ENCODE results near the gene EGFL6. TPM values are rescaled to one million over a fixed set of nuclear protein-coding genes. Genes with fewer than 3 reads are reported as not detected.

Gene EGFL6
- total and polyA plus RNA-seq, 10 of the 15 experiments (the other 5 are each of a cell fraction or from before 2014, with no cell fraction given), result 0.03 TPM; not detected in 9

DNA sequence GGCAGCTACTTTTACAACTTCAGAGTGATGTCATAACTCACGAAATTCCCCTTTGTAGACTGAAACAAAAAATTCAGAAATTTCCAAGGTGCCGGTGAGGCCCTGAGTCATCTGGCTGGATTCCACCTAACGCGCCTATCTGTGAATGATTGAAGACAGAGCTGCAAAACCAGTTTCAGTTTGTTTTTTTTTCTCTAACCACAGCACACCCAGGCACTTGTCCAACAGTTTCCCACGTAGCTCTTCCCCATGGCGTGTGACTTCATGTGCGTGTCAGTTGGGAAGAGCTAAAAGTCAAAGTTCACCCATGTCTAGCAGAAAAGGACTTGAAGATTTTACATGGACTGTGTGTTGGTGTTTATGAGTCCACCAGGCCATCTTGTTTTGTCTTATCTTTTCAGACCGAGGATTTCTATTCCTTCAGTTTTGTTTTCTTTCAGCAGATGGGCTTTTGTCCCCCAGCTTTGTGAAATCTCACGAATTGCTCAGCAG is 99.9 kb downstream of the EGFL6 start:
- peak overlapping the region; percentile 58 for H3K9ac ChIP-seq (ENCODE audit: control insufficient read depth, insufficient read depth, low read length)
- in situ Hi-C loops (cut with MboI), result loop anchor here (25.0 kb wide), 1 partner anchor 707 kb away; no protein-coding TSS in a partner anchor
- CTCF ChIA-PET, result interaction anchor here (0.5 to 2.8 kb wide), 14 partner anchors 19 to 624 kb away, joined by 3 to 21 read pairs (median 4); partner anchors contain the start of genes OFD1, RAB9A and TRAPPC2
- no TSS peak for BruUV-seq (replicated peaks)
- peak overlapping the region; percentile 72 for H3K4me2 ChIP-seq (ENCODE audit: control insufficient read depth, insufficient read depth)
- POLR2A ChIA-PET, result interaction anchor here (0.9 to 4.9 kb wide), 9 partner anchors 16 to 359 kb away, joined by 3 to 49 read pairs (median 8); partner anchors contain the start of genes OFD1, RAB9A and TRAPPC2
- FAIRE-seq, result peak; percentile 94
- DNase-seq (ENCODE audit: low read depth, low spot score), result peak; percentile 89
- H2AFZ ChIP-seq (ENCODE audit: control insufficient read depth, low read depth, low read length), result peak overlapping the region; percentile 49
- 1% methylated on average over 9 of the region's 9 CpGs for WGBS (ENCODE audit: insufficient coverage, insufficient replicate concordance, low lambda C conversion rate, missing lambda C conversion rate)
- no peaks in the 10 kb centered on the region for H3K9me3 ChIP-seq (replicated peaks; ENCODE audit: control insufficient read depth, insufficient read depth, low read length)
- peaks cover 37% of the 10 kb centered on the region for H3K4me1 ChIP-seq (ENCODE audit: control insufficient read depth, insufficient read depth, low read length)
- H3K36me3 ChIP-seq (ENCODE audit: control insufficient read depth in 2 of 2, insufficient read depth in 2 of 2, low read length in 1 of 2), result no peaks in the 10 kb centered on the region
- SMC1A ChIA-PET (ENCODE audit: uncharacterized antibody, unreplicated experiment), result interaction anchor here (0.8 to 4.3 kb wide), 19 partner anchors 7 to 778 kb away, joined by 3 to 136 read pairs (median 5); partner anchors contain the start of genes OFD1, RAB9A and TRAPPC2
- H3K27ac ChIP-seq (ENCODE audit: control insufficient read depth, insufficient read depth), result peak overlapping the region; percentile 92
- H3K4me3 ChIP-seq, result peak overlapping the region; percentile 44; the same call in 1 of the 2 replicates
- intact Hi-C loops (cut with micrococcal nuclease; ENCODE audit: unreplicated experiment), result loop anchor here (1.0 to 10.0 kb wide), 3 partner anchors 22 to 724 kb away; no protein-coding TSS in a partner anchor
- no peaks in the 10 kb centered on the region for H3K27me3 ChIP-seq (replicated peaks in 1 of 2; ENCODE audit: control insufficient read depth in 2 of 2, insufficient read depth in 2 of 2, low read length in 1 of 2)
- no peaks in the 10 kb centered on the region for H4K20me1 ChIP-seq (ENCODE audit: control insufficient read depth, insufficient read depth)
- RAD21 ChIA-PET (ENCODE audit: unreplicated experiment), result interaction anchor here (0.7 to 6.4 kb wide), 15 partner anchors 16 to 585 kb away, joined by 3 to 103 read pairs (median 12); partner anchors contain the start of genes GEMIN8, OFD1, RAB9A and TRAPPC2
- peaks cover 5% of the 10 kb centered on the region; the same call in 1 of the 2 replicates for H3K79me2 ChIP-seq (ENCODE audit: control insufficient read depth, insufficient read depth, low read length)
- peak; percentile 77 for ATAC-seq
- TF ChIP-seq TCF7 (IDR thresholded peaks at IDR 0.05; ENCODE audit: borderline replicate concordance) (peak; percentile 39; the same call in 1 of the 2 replicates), NFXL1 (IDR thresholded peaks at IDR 0.05; ENCODE audit: borderline replicate concordance) (no peak), ATF7 (IDR thresholded peaks at IDR 0.05; ENCODE audit: low read depth) (peak; percentile 98), STAT1 (conservative IDR thresholded peaks at IDR 0.05) (no peak), ZNF384 (IDR thresholded peaks at IDR 0.05; ENCODE audit: borderline replicate concordance, low read depth, low read length) (peak; percentile 95), MTA3 (IDR thresholded peaks at IDR 0.05; ENCODE audit: borderline replicate concordance, low read length) (no peak; the same call in 1 of the 2 replicates), NR2C1 (IDR thresholded peaks at IDR 0.05) (peak; percentile 84), SMARCA5 (IDR thresholded peaks at IDR 0.05) (no peak), EED (IDR thresholded peaks at IDR 0.05; ENCODE audit: low read depth) (peak; percentile 95)
- TF ChIP-seq, protein P1, sequence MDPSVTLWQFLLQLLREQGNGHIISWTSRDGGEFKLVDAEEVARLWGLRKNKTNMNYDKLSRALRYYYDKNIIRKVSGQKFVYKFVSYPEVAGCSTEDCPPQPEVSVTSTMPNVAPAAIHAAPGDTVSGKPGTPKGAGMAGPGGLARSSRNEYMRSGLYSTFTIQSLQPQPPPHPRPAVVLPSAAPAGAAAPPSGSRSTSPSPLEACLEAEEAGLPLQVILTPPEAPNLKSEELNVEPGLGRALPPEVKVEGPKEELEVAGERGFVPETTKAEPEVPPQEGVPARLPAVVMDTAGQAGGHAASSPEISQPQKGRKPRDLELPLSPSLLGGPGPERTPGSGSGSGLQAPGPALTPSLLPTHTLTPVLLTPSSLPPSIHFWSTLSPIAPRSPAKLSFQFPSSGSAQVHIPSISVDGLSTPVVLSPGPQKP (IDR thresholded peaks at IDR 0.05; ENCODE audit: low read depth, low read length), result no peak
- TF ChIP-seq, protein P2, sequence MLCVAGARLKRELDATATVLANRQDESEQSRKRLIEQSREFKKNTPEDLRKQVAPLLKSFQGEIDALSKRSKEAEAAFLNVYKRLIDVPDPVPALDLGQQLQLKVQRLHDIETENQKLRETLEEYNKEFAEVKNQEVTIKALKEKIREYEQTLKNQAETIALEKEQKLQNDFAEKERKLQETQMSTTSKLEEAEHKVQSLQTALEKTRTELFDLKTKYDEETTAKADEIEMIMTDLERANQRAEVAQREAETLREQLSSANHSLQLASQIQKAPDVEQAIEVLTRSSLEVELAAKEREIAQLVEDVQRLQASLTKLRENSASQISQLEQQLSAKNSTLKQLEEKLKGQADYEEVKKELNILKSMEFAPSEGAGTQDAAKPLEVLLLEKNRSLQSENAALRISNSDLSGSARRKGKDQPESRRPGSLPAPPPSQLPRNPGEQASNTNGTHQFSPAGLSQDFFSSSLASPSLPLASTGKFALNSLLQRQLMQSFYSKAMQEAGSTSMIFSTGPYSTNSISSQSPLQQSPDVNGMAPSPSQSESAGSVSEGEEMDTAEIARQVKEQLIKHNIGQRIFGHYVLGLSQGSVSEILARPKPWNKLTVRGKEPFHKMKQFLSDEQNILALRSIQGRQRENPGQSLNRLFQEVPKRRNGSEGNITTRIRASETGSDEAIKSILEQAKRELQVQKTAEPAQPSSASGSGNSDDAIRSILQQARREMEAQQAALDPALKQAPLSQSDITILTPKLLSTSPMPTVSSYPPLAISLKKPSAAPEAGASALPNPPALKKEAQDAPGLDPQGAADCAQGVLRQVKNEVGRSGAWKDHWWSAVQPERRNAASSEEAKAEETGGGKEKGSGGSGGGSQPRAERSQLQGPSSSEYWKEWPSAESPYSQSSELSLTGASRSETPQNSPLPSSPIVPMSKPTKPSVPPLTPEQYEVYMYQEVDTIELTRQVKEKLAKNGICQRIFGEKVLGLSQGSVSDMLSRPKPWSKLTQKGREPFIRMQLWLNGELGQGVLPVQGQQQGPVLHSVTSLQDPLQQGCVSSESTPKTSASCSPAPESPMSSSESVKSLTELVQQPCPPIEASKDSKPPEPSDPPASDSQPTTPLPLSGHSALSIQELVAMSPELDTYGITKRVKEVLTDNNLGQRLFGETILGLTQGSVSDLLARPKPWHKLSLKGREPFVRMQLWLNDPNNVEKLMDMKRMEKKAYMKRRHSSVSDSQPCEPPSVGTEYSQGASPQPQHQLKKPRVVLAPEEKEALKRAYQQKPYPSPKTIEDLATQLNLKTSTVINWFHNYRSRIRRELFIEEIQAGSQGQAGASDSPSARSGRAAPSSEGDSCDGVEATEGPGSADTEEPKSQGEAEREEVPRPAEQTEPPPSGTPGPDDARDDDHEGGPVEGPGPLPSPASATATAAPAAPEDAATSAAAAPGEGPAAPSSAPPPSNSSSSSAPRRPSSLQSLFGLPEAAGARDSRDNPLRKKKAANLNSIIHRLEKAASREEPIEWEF (IDR thresholded peaks at IDR 0.05; ENCODE audit: insufficient replicate concordance, low read depth, low read length), result peak; percentile 85
- TF ChIP-seq, protein P3, sequence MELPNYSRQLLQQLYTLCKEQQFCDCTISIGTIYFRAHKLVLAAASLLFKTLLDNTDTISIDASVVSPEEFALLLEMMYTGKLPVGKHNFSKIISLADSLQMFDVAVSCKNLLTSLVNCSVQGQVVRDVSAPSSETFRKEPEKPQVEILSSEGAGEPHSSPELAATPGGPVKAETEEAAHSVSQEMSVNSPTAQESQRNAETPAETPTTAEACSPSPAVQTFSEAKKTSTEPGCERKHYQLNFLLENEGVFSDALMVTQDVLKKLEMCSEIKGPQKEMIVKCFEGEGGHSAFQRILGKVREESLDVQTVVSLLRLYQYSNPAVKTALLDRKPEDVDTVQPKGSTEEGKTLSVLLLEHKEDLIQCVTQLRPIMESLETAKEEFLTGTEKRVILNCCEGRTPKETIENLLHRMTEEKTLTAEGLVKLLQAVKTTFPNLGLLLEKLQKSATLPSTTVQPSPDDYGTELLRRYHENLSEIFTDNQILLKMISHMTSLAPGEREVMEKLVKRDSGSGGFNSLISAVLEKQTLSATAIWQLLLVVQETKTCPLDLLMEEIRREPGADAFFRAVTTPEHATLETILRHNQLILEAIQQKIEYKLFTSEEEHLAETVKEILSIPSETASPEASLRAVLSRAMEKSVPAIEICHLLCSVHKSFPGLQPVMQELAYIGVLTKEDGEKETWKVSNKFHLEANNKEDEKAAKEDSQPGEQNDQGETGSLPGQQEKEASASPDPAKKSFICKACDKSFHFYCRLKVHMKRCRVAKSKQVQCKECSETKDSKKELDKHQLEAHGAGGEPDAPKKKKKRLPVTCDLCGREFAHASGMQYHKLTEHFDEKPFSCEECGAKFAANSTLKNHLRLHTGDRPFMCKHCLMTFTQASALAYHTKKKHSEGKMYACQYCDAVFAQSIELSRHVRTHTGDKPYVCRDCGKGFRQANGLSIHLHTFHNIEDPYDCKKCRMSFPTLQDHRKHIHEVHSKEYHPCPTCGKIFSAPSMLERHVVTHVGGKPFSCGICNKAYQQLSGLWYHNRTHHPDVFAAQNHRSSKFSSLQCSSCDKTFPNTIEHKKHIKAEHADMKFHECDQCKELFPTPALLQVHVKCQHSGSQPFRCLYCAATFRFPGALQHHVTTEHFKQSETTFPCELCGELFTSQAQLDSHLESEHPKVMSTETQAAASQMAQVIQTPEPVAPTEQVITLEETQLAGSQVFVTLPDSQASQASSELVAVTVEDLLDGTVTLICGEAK (IDR thresholded peaks at IDR 0.05; ENCODE audit: borderline replicate concordance), result no peak
